Measurements from ENCODE around the gene CACNA1D. TPM values are rescaled to one million over a fixed set of nuclear protein-coding genes. Genes with fewer than 3 reads are reported as not detected.

CACNA1D gene
- total and polyA plus RNA-seq, 9 of the 15 experiments (the other 6 are each of a cell fraction or from before 2014, with no cell fraction given): 0.29 TPM; not detected in 8

DNA sequence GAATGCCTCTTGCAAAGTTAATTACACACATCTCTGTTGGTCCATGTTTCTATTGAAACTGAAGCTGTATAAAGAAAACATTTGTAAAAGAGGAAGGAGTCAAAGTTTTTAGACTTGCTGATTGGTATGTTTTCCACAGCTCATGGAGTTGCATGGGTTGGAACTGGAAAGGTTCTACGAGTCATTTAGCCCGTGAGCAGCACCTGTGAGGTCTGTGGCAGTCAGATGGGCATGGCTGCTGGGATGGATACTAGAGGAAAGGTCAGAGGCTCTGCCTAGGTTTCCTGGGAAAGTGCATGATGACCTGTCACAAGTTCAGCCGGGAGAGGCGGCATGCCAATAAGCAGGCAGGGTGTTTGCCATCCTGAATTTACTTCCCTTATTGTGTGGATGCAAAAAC lies 155.4 kb downstream of the CACNA1D start (continued):
- TF ChIP-seq, protein P1, sequence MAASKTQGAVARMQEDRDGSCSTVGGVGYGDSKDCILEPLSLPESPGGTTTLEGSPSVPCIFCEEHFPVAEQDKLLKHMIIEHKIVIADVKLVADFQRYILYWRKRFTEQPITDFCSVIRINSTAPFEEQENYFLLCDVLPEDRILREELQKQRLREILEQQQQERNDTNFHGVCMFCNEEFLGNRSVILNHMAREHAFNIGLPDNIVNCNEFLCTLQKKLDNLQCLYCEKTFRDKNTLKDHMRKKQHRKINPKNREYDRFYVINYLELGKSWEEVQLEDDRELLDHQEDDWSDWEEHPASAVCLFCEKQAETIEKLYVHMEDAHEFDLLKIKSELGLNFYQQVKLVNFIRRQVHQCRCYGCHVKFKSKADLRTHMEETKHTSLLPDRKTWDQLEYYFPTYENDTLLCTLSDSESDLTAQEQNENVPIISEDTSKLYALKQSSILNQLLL (CRISPR knock-in tag; IDR thresholded peaks at IDR 0.05; ENCODE audit: borderline replicate concordance): no peak
- TF ChIP-seq SIRT6 (IDR thresholded peaks at IDR 0.05; ENCODE audit: low read depth, low read length) (no peak), JUN (IDR thresholded peaks at IDR 0.05; ENCODE audit: borderline replicate concordance, low read depth, low read length) (no peak), JUN (CRISPR knock-in tag; IDR thresholded peaks at IDR 0.05; ENCODE audit: borderline replicate concordance) (no peak), ZSCAN29 (IDR thresholded peaks at IDR 0.05) (no peak)
- TF ChIP-seq, protein P2, sequence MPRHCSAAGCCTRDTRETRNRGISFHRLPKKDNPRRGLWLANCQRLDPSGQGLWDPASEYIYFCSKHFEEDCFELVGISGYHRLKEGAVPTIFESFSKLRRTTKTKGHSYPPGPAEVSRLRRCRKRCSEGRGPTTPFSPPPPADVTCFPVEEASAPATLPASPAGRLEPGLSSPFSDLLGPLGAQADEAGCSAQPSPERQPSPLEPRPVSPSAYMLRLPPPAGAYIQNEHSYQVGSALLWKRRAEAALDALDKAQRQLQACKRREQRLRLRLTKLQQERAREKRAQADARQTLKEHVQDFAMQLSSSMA (CRISPR knock-in tag; IDR thresholded peaks at IDR 0.05): no peak

DNA sequence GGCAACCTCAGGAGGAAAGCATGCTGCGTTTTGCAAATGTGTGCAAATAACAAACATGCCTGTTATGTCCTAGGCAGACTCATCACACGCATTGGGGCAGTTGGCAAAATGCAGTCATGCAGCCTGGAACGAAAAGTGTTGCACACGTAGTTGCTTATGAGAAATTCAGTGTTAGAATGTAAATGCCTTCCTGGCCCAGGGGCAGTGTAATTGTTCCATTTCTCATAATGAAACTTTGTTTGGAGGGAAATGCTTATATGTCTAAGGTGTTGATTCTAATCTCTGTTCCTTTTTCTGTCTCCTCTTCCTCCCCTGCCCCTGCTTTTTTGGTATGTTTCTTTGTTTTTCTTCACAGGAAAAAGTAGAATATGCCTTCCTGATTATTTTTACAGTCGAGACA lies 156.0 kb downstream of the CACNA1D start:
- ATAC-seq (no peak), DNase-seq (ENCODE audit: extremely low read depth in 1 of 4, low spot score in 3 of 4) (no peak), FAIRE-seq (no peak)
- Histone ChIP-seq H4K20me1 (replicated peaks; ENCODE audit: control insufficient read depth, insufficient read depth, low read length) (no peaks in the 10 kb centered on the region), H3K9me1 (ENCODE audit: control insufficient read depth, insufficient read depth, low read length) (no peaks in the 10 kb centered on the region), H3K4me2 (ENCODE audit: insufficient read depth, low read length) (no peak overlapping the region), H2AFZ (ENCODE audit: low read depth, low read length) (no peak overlapping the region), H3K36me3 (ENCODE audit: control insufficient read depth, insufficient read depth, low read length) (no peaks in the 10 kb centered on the region), H3K9me3 (replicated peaks; ENCODE audit: control insufficient read depth, insufficient read depth, low read depth, low read length) (no peaks in the 10 kb centered on the region), H3K4me3 (no peak overlapping the region), H3K27me3 (ENCODE audit: control insufficient read depth in 2 of 2, insufficient read depth in 2 of 2, low read length in 2 of 2) (peaks cover 0 to 5% of the 10 kb centered on the region in 2 experiments; a peak in 1 of 5 replicates), H3K9ac (ENCODE audit: insufficient read depth in 1 of 2, low read depth in 2 of 2, low read length in 2 of 2) (no peak overlapping the region), H3K4me1 (replicated peaks in 1 of 2; ENCODE audit: control insufficient read depth in 2 of 2, insufficient read depth in 2 of 2, low read length in 2 of 2) (no peaks in the 10 kb centered on the region), H3K27ac (ENCODE audit: extremely low read depth, low read depth, low read length) (no peak overlapping the region), H3K79me2 (ENCODE audit: control insufficient read depth, insufficient read depth, low read length) (no peaks in the 10 kb centered on the region)
- BruUV-seq (replicated peaks): no TSS peak
- in situ Hi-C loops (cut with MboI) (no loop called here), intact Hi-C loops (cut with micrococcal nuclease) (no loop called here)
- 0% methylated on average over 5 of the region's 5 CpGs for WGBS (ENCODE audit: insufficient coverage, low coverage, missing lambda C conversion rate)
- POLR2A ChIA-PET: no interaction called here
- CTCF ChIA-PET (ENCODE audit: low intra/inter-chr PET ratio): no interaction called here
- TF ChIP-seq RB1 (IDR thresholded peaks at IDR 0.05; ENCODE audit: low read depth) (no peak), U2AF1 (optimal IDR thresholded peaks at IDR 0.05; ENCODE audit: low read depth, low read length) (no peak), TBL1XR1 (IDR thresholded peaks at IDR 0.05; ENCODE audit: low read length in 2 of 2) (no peak), PHB2 (IDR thresholded peaks at IDR 0.05; ENCODE audit: low read depth) (no peak), TEAD2 (tag; IDR thresholded peaks at IDR 0.05) (no peak), KHSRP (IDR thresholded peaks at IDR 0.05) (no peak), TARDBP (IDR thresholded peaks at IDR 0.05) (no peak), SNIP1 (IDR thresholded peaks at IDR 0.05; ENCODE audit: low read depth) (no peak), TEAD1 (CRISPR knock-in tag; IDR thresholded peaks at IDR 0.05) (no peak), CREB1 (IDR thresholded peaks at IDR 0.05) (no peak), CREB1 (CRISPR knock-in tag; IDR thresholded peaks at IDR 0.05) (no peak), NONO (IDR thresholded peaks at IDR 0.05; ENCODE audit: low read depth in 2 of 2, low read length in 1 of 2) (no peak), NELFE (IDR thresholded peaks at IDR 0.05; ENCODE audit: insufficient read depth, insufficient read length) (no peak), ZBTB1 (CRISPR knock-in tag; IDR thresholded peaks at IDR 0.05; ENCODE audit: borderline replicate concordance, low read depth) (no peak), GATAD2A (IDR thresholded peaks at IDR 0.05) (no peak)
- TF ChIP-seq, protein P3, sequence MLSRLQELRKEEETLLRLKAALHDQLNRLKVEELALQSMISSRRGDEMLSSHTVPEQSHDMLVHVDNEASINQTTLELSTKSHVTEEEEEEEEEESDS (CRISPR knock-in tag; IDR thresholded peaks at IDR 0.05): no peak
- TF ChIP-seq, protein P4, sequence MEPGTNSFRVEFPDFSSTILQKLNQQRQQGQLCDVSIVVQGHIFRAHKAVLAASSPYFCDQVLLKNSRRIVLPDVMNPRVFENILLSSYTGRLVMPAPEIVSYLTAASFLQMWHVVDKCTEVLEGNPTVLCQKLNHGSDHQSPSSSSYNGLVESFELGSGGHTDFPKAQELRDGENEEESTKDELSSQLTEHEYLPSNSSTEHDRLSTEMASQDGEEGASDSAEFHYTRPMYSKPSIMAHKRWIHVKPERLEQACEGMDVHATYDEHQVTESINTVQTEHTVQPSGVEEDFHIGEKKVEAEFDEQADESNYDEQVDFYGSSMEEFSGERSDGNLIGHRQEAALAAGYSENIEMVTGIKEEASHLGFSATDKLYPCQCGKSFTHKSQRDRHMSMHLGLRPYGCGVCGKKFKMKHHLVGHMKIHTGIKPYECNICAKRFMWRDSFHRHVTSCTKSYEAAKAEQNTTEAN (CRISPR knock-in tag; IDR thresholded peaks at IDR 0.05): no peak

All from K562 (cell line).